Left hindlimb (tissue), 1 donor: ENCODE results near the gene SDK2.

Experiments
- DNase-seq: peaks from one replicate; pipeline ENCODE4 v3.0.0-alpha.2; 2018

The SDK2 gene

DNA sequence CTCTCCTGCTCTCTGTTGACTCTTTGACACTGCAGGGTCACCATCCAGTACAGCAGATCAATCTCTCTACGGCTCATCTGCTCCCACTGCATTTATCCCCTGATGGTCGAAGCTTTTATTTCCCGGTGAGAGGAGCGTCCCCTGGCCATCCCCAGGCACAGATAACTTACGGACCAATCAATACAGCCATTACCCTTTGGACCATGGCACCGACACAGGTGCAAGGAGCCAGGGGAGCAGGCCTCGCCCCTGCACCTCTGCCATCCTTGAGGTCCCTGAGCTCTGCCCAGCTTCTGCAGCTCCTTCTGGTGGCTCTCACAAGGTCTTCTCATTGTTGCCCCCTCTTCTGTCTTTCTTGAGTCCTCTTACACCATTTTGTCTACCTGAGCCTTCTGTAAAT is 115.6 kb downstream of the SDK2 start:
- no peak for DNase-seq

DNA sequence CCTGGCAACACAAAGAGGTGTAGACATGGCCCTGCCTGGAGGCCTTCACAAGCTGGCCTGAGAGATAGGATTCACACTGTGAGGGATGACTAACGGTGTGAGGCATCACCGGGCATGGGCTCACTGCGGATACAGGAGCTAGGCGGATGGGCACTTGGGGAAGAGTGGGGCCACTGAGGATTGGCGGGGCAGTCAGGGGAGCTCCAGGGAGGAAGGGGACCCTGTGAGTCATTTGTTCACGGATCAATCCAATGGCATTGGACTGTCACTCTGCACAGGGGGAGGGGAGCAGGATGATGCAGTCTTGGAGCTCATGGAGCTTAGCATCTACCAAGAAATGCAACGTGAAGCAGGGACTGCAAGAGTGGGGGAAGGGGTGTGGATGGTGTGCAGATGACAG is 117.3 kb downstream of the SDK2 start:
- no peak for DNase-seq

DNA sequence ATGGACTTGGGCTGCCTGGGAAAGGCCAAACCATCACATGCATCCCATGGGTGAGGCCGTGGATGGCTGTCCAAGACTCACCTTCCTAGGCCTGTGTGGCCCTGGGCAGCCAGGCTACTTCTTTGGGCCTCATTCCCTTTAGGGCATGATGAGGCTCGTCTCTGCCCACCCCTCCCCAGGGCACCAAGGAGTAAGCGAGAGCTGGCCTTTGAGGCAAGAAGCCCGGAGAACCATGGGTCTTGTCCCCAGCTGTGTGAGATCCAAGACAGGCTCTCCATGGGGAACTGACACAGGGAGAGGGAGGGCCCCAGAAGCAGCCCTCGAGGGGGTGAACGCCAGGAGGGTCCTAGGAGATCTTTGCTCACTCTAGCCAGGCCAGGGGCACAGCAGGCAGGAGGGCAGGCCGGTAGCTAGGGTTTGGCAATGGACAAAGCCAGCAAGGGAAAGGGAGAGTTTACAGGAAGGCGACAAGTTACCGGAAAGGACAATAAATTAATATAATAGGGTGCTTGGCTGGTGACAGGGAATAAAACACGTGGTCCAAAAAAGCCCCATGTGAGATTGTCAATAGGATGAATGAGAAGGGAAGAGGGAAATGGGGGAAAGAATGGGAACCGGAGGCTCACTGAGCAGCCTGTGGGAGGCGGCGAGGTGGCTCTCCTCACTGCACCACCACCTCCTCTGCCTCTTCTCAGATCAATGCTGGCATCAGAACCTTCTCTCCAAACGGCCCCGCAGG is 119.1 kb downstream of the SDK2 start:
- no peak for DNase-seq

DNA sequence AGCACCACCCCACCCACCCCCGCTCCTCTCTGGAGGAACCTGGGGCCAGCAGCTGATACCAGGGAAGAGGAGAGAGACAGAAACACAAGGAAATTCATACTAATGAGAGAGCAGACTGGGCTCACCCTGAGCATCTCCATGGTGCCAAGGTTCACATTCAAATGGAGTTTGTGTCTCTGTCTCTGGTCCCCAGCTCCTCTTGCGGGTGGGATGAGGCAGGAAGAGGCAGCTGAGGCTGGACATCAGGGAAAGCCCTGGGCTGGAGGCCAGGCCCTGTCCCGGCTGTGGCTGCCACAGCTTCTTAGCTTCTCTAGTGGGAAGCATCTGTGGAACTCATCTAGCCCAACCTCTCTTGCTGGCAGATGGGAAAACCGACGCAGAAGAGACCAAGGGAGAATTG is 121.5 kb downstream of the SDK2 start:
- DNase-seq: no peak

DNA sequence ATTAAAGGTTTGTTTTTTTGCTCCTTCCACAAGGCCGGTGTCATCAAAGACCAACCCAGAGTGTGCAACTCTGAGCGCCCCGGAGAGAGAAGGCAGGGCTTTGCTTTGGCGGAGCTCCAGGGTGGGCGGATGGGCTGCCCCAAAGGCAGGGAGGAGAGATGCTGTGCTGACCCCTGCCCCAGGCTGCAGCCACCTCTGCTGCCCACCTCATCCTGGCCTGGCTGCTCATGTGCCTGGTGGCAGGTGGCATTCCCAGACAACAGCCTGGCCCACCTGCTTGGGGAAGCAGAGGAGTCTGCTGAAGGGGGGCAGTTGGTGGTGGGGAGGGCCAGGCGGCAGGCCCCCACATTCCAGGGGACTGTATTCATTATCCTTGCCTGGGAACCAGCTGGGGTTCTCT is 122.1 kb downstream of the SDK2 start:
- DNase-seq: no peak

DNA sequence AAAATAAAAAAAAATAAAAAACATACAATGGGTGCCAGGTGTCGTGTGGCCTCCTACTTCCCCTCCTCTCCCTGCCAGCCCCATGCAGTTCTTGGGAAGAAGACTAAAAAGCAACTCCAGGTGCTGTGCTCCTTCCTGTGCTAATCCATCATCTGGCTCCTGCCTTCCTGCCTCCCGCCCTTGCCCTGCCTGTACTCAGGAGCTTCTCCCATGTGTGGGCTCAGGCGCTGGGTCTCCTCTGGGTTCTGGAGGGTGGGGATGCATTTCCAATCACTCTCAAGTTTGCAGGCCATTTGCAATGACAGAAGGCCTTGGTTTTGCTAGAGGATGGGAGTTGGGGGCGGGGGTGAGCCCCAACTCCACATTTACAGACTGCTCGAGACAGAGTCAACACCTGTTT is 122.9 kb downstream of the SDK2 start:
- DNase-seq: no peak

DNA sequence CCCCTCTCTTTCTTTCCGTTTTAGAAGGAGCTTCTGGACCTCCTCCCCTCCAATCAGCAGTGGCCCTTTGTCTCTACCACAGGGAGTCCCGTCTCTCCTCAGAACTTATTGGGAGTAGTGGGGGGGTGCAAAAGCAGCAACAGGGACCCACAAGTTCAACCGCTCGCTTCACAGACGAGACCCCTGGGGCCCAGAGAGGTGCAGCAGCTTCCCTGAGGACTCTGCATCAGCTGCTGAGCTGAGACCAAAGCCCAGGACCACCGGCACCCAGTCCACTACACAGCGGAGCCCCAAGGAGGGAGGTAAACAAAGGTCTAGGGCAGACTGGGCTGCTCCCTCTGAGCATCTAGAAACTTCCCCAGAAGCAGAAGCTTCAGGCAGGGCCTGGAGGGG is 123.9 kb downstream of the SDK2 start:
- no peak for DNase-seq

DNA sequence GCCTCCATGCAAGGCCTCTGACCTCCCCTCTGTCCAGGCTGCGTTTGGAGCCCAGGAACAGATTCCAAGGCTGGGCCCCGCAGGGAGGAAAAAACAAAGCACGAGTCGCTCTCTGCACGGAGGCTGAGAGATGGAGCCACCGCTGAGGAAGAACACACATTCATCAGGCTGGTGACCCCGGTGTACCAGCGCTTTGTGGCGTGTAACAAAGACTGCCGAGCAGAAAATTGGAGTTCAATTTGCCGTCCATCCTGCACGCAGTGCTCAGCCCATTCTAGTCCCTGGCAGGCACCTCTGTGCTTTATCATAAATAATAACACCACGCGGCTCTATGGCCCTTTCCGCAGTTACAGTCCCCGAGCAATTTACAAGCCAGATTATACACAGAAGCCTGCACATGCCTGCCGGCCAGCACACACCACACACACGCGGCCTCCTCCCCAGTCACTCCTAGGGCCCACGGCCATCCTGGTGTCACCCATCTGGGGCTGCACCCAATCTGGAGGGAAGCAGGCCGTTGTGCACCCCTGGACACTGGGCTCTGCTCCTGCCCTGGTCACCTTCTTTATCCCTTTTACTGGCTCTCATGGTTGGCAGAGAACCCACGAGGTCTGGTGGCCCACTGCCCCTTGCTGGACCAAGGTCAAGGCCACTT is 124.4 kb downstream of the SDK2 start:
- DNase-seq: no peak

DNA sequence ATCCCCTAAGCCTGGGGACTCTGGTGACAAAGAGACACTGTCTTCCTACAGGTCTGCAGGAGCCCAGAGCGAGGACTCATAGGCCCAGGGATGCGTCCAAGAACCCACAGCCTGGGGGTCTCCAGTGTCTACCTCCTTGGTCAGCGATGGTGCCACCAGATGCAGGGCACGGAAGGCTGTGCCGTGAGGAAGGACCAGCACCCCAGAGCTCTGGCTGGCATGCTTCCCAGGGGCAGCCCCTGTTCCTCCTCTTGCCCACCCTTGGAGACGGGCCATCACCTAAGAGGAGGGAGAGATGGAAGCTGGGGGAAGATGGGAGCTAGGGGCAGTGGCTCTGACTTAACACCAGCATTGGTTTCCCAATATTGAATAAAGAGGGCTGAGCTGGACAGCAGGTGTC is 125.2 kb downstream of the SDK2 start:
- no peak for DNase-seq

DNA sequence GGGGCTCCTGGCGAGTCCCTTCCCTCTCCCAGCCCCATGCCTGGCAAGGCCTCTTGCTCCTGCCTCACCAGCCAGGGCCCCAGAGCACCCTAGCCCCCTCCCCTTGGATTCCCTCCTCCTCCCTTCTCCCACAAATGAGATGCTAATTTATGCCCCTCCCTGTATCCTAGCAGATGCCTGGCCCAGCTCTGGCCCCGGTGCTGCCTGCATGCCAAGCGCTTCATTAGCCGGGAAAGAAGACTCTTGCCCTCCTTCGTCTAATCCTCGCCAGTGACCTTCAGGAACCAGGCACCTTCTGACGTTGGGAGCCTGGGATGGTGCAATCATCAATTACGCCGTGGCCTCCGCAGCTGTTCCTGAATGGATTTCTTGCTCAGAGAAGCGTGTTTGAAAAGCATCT is 127.8 kb downstream of the SDK2 start:
- DNase-seq: no peak

DNA sequence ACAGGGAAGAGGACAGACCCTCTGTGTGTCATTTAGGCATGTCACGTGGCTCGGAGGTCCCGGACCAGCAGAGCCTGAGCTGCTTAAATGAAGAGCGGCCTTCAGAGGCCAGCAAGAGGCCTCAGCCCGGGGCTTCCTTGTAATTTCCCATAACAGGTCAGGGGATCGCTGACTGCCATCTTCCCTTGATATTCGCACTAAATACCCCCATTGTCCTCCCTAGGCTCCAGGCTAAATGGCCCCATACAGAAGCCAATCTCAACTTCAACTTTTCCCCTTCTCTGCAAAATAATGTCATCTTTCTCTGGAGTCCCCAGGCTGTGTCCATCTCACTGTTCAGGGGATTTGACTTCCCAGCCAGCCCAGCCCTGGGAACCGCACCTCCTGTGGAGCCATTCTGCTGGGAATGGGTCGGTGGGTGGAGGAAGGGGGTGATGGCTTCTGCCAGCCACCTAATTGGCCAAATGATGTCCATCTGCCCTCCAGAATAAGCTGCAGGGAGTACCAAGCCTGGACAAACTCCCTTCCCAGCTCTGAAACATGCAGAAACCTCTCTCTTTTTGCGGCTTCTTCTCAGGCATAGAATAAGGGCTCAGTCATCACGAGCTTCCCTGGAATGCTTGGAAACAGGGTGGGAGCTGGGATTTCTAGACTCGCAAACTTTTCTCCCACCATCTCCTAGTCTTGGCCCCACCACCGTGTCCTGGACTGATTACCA is 129.9 kb downstream of the SDK2 start:
- DNase-seq: no peak

DNA sequence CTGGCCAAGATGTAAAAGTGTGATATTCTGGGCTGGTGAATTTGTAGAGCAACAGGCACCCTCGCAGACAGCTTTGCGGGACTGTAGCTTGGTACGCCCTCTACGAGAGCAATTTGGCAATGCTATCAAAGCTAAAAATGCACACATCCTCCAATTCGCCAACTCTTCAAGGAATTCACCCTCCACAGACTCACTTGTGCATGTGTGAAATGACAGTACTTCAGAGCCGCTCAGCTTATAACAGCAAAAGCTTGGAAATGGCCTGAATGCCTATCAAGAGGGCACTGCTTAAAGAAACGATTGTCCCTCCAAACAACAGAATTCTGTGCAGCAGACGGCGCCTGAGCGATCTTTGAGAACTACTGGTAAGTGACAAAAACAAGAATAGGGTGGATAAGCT is 130.8 kb downstream of the SDK2 start:
- no peak for DNase-seq

DNA sequence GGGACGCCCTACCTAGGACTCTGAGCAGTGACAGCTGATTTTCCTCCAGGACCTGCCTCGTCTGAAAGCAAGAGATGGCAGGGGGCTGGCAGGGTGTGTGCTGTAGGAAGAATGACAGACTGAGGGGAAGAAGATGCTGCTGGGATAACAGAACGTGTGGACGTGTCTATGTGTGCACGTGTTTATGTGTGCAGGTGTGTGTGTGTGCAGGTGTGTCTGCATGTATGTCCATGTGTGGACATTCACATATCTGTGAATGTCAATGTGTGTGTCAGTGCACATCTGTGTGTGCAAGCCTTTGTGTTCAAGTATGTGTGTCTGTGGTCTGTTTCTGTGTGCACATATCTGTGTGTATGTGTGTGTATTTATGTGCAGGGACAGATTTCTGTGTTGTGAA is 132.5 kb downstream of the SDK2 start:
- DNase-seq: no peak

DNA sequence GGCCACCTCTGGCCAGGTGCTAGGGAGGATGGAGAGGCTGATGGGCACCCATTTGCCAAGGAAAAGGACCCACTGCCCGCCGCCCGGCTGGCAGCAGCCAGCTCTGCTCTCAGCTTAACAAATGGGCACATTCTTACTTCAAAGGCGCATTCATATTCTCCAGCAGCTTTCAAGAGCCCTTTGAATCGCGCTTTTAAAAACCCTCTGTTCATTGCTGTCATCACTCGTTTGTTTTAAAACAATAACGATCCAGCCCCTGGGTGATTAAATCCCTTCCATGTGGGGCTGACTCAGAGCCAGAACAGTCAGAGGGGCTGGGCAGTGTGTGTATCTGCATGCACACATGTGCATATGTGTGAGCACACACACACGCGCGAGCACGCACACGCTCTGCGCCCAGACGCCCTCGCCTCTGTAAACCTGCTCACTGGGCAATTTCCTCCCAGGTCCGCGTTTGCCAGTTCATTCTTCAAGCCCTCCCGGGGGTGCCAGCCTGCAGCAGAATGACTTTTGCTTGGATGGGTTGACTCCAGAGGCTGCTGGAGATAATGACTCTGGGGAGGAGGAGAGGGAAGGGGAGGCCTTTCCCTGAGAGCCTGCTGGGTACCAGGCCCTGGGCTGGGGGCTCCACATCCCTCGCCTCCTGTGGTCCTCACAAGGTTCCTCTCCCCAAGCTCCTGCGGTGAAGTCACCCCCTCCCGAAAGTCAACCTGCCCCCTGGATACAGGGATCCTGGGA is 133.1 kb downstream of the SDK2 start:
- no peak for DNase-seq

DNA sequence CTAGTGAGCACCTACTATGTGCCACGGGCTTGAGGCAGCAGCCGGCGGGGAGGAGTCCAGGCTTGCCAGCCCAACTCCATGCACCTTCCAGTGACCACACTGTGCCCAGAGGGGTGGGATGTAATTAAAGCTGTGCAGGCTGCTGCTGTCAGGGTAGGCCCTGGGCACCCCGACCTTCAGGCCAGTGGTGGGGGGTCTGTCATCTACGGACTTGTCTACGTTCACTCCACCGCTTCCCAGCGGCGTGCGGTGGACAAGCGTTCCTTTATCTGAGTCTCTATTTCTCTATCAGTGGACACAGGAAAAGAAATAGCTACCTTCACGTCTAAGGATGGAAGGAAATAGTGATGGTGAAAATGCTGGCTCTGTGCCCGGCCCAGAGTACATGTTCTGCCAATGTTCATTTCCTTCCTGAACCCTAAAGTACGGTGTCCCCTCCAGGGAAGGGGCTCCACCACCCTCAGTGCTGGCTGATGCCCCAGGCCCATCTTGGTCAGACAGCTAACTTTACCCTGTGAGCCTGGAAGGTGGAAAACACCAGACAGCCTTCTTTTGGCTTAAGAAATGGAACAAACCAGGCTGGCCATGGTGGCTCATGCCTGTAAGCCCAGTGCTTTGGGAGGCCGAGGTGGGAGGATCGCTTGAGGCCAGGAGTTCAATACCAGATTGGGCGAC is 135.2 kb downstream of the SDK2 start:
- no peak for DNase-seq

DNA sequence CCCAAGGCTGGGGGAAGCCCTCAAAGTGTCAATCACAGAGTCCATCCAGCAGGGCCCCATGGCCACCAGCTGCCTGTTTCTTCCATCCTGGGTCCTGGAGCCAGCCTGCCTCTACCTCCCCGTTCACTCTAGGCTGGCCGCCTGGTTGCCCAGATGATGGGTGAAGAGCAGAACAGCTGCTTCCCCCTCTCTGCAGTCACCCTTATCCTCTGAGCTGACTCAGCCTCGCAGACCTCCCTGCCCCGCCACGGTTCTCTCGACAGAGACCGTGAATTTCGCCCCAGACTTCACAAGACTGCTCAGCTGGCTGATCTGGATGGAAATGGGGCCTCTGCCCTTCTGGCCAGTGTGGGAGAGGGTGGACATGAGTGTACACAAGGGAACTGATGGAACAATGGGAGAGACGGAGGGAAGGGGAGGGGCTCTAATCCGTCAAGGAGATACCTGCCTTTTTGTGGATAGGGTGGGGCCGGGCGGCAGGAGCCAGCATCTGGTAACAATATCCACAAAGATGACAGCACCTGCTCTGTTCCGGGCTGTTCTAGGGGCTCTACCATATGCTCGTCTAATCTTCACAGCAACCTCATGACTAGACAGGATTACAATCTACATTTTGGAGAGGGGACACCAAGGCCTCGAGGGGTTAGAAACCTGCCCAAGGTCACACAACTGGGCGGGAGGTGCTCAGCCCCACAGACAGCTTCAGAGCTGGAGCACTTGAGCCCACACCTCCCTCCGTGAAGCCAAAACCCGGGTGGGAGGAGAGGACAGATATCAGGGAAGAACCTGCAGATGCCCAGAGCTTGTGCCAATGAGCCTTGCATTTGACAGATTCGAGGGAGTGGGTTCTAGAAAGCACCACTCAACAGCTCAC is 136.0 kb downstream of the SDK2 start:
- DNase-seq: no peak

DNA sequence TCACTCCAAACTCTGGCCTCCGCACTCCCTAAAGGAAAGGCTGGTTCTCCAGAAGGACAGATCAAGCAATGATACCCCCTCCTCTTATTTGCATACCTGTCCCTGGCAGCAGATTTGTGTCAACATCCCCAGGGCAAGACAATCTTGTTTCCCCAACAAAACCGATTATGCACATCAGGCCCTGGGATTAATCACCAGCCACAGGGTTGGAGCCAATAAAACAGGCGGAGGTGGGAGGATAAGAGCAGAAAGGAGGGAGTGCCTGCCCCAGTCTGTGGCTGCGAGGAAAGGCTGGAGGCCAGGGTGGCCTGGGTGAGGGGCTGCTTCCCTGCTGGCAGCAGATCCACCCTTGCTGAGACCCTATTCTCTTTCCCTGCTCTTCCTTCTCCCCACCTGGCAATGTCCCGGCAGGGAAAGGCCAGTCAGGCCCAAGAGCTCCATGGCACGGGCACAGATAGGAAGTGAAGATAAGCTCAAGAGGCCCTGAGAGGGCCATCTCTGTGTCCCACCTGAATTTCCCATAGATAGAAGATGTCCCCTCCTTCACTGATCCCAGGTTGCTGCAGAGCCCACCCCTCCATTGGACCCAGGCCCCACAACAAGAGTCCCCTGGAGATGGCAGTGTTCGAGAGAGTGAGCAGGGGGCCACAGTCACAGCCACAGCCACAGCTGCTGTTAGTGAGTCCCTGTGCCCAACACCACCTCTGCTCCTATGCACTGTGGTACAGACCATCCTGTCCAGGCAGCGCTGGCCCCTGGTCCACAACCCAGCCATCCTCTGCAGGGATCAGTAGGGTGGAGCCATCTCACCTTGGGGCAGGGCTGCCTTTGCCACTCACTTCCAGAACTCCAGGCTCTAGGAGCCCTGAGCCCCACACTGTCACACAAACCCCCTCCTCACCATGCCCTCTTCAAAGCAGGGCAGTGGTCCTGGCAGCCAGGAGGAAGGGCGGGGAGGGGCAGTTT is 137.5 kb downstream of the SDK2 start:
- no peak for DNase-seq

DNA sequence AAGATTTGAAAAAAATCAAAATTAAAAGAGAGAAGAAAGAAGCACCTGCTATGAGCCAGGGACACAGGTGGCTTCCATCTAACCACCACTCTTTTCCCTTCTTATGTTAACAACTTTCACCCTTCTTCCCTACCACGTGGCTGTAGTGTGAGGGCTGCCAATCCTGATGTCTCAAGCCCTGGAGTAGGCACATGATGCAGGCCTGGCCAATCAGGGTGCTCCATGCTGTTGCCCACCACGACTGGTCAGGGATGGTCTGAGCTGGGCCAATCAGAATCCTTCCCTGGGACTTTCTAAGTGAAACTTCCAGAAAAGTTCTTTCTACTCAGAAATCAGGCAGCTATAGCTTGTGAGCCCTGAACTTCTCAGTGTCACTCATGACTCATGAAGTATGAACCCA is 140.7 kb downstream of the SDK2 start:
- DNase-seq: no peak

DNA sequence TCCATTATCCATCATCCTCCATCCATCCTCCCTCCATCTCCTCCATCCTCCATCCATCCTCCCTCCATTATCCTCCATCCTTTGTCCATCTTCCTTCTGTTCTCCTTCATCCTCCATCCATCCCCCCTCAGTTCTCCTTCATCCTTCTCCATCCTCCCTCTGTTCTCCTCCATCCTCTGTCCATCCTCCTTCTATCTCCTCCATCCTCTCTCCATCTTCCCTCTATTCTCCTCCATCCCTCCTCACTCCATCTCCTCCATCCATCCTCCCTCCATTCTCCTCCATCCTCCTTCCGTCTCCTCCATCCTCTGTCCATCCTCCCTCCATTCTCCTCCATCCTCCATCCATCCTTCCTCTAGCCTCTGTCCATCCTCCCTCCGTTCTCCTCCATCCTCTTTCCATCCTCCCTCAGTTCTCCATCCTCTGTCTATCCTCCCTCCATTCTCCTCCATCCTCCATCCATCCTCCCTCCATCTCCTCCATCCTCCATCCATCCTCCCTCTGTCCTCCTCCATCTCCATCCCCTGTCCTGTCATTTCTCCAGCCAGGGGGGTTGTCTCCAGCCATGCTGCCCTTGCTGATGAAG is 143.7 kb downstream of the SDK2 start:
- DNase-seq: no peak

DNA sequence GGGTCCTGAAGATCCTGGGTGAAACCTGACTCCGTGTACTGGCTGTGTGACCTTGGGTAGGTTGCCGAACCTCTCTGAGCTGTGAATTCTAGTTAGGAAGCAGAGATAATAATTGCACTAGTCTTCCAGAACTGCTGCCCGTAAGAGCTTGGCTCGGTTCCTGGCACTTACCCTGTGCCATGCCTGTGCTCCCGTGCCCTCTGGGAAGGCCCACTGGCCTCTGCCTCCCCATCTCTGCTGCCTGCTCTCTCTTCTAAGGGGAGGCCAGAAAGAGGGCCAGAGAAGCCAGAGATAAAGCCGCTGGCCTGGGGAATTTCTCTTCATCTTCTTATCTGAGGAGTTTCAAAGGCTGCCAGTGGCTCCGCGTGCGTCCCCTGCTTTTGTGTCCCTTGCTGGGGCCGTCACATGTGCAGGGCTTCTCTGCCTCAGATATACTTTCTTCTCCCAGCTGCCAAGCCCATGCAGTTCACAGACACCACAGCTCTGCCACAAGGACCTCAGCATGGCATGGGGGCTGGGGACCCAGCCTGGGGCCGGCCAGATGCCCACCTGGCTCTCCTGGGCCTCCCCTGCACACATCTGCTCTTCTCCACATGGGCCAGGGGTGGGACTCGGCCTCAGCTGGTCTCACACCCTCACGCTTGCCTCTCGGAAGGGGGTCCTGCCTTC is 145.2 kb downstream of the SDK2 start:
- DNase-seq: no peak
